Sigmoid colon (tissue), 7 donors: ENCODE data around the gene PEX3. TPM values are rescaled to one million over a fixed set of nuclear protein-coding genes. Genes with fewer than 3 reads are reported as not detected.

Experiments
- DNase-seq: peaks from one replicate; pipeline ENCODE4 v3.0.0-alpha.2; 2019
- H3K27ac ChIP-seq, 4 donors: fragments of 200-600 bp; sonication (generic); one replicate each; pipeline ENCODE4 v1.5.1; 2016 to 2019; ENCODE audit warnings: mild to moderate bottlenecking in 1 of 4
- H3K27me3 ChIP-seq, 3 donors: fragments of 200-600 bp; sonication (generic); one replicate each; pipeline ENCODE4 v1.5.1; 2019; ENCODE audit warnings: mild to moderate bottlenecking in 1 of 3
- H3K36me3 ChIP-seq, 4 donors: fragments of 200-600 bp; sonication (generic); one replicate each; pipeline ENCODE4 v1.5.1; 2016 to 2019
- H3K4me1 ChIP-seq, 4 donors: fragments of 200-600 bp; sonication (generic); one replicate each; pipeline ENCODE4 v1.5.1; 2017 to 2019
- H3K4me3 ChIP-seq, 4 donors: fragments of 200-600 bp; sonication (generic); one replicate each; pipeline ENCODE4 v1.5.1; 2017 to 2019; ENCODE audit warnings: mild to moderate bottlenecking in 2 of 4, moderate library complexity in 1 of 4
- H3K9me3 ChIP-seq, 4 donors: fragments of 200-600 bp in 3 of 4; sonication (generic) in 3 of 4; one replicate each; pipeline versions ENCODE4 v1.5.1 to v1.6.1; 2013 to 2019
- CTCF ChIP-seq, 4 experiments: fragments of 450-650 bp in 3 of 4; fragments of 200-600 bp in 1 of 4; IDR thresholded peaks; one replicate each; pipeline ENCODE4 v1.5.1; 2016 to 2019; ENCODE audit warnings: antibody characterized with exemption in 4 of 4, mild to moderate bottlenecking in 3 of 4, moderate library complexity in 2 of 4
- EP300 ChIP-seq, 4 donors: sonication (generic); formaldehyde crosslinking; IDR thresholded peaks; one replicate each; pipeline ENCODE4 v1.6.1; 2017; ENCODE audit warnings: antibody characterized with exemption in 4 of 4
- POLR2A ChIP-seq, 2 donors: fragments of 450-650 bp; IDR thresholded peaks; one replicate each; pipeline ENCODE4 v1.6.1; 2016; ENCODE audit warnings: antibody characterized with exemption in 2 of 2, mild to moderate bottlenecking in 2 of 2, moderate library complexity in 2 of 2
- POLR2AphosphoS5 ChIP-seq, 4 donors: sonication (generic); formaldehyde crosslinking; IDR thresholded peaks; one replicate each; pipeline ENCODE4 v1.6.1; 2017; ENCODE audit warnings: antibody characterized with exemption in 4 of 4
- WGBS, 2 donors: extraction: QIAGEN DNeasy Blood & Tissue Kit; methylation state at CpG; one replicate each; pipeline ENCODE4 v1.1.7; 2013; 5-methylcytosine and 5-hydroxymethylcytosine counted together
- intact Hi-C: fragments of 100-400 bp; cut with DNase I; formaldehyde crosslinking; loops from one replicate; pipeline ENCODE4 v1.15.1; 2023
- polyA plus RNA-seq, 3 donors: library from polyadenylated mRNA; stranded (reverse); fragments of 200-250 nt; gene quantifications; one replicate each; pipeline ENCODE4 v1.2.3, GENCODE V29; 2013
- total RNA-seq, 4 donors: library from RNA; depleted of rRNA; stranded (reverse); fragments of >200 nt; gene quantifications; one replicate each; pipeline ENCODE4 v1.1.0, GENCODE V29; 2016
- donor health status: healthy with polysubstance abuse.
- donor health status: Bipolar disorder and iron deficiency.
- donor health status: healthy.

PEX3 gene
- total and polyA plus RNA-seq, 7 donors, result 5.1 to 16.1 (median 10.6) TPM

- no peak overlapping the region for H3K27ac ChIP-seq
- H3K9me3 ChIP-seq, result no peaks in the 10 kb centered on the region
- intact Hi-C loops, result no loop called here
- no peaks in the 10 kb centered on the region for H3K36me3 ChIP-seq
- H3K27me3 ChIP-seq, result no peaks in the 10 kb centered on the region
- DNase-seq, result no peak
- no peak for TF ChIP-seq POLR2A (IDR thresholded peaks at IDR 0.05)
- 32 to 76% methylated on average over 5 of the region's 5 CpGs for WGBS, 2 donors
- H3K4me3 ChIP-seq, result no peak overlapping the region
- peaks cover 0 to 15% (median 9%) of the 10 kb centered on the region in 4 donors for H3K4me1 ChIP-seq
Measured at GRCh38 chr6:143535189-143535614, 84.6 kb downstream of the PEX3 start.

GRCh38 chr6:143536461-143536865 lies 85.9 kb downstream of the PEX3 start:
- H3K9me3 ChIP-seq, result no peaks in the 10 kb centered on the region
- peak overlapping the region; percentile 50 to 69 (median 64) for H3K27ac ChIP-seq
- H3K36me3 ChIP-seq, result no peaks in the 10 kb centered on the region
- TF ChIP-seq POLR2AphosphoS5 (IDR thresholded peaks at IDR 0.05), result no peak
- no peak for TF ChIP-seq EP300 (IDR thresholded peaks at IDR 0.05)
- TF ChIP-seq POLR2A (IDR thresholded peaks at IDR 0.05), result no peak
- no peak for TF ChIP-seq CTCF (IDR thresholded peaks at IDR 0.05)
- peak overlapping the region; percentile 33 to 64 (median 59) for H3K4me3 ChIP-seq
- DNase-seq, result no peak
- 1 to 2% methylated on average over 27 of the region's 27 CpGs for WGBS, 2 donors
- intact Hi-C loops, result no loop called here
- no peaks in the 10 kb centered on the region for H3K27me3 ChIP-seq
- H3K4me1 ChIP-seq, result peaks cover 0 to 15% (median 9%) of the 10 kb centered on the region in 4 donors

GRCh38 chr6:143536866-143537691 lies 86.5 kb downstream of the PEX3 start:
- DNase-seq, result peak; percentile 79
- peak overlapping the region; percentile 37 to 64 (median 59) for H3K4me3 ChIP-seq
- no peaks in the 10 kb centered on the region for H3K9me3 ChIP-seq
- H3K4me1 ChIP-seq, result peaks cover 0 to 15% (median 9%) of the 10 kb centered on the region in 4 donors
- TF ChIP-seq POLR2AphosphoS5 (IDR thresholded peaks at IDR 0.05), result no peak
- TF ChIP-seq CTCF (IDR thresholded peaks at IDR 0.05), result peak in 1 of 4 experiments; percentile 29
- no peak for TF ChIP-seq POLR2A (IDR thresholded peaks at IDR 0.05)
- TF ChIP-seq EP300 (IDR thresholded peaks at IDR 0.05), result no peak
- intact Hi-C loops, result no loop called here
- H3K27ac ChIP-seq, result peak overlapping the region; percentile 50 to 69 (median 64)
- H3K36me3 ChIP-seq, result no peaks in the 10 kb centered on the region
- H3K27me3 ChIP-seq, result no peaks in the 10 kb centered on the region
- WGBS, 2 donors, result 0 to 1% methylated on average over 103 of the region's 103 CpGs

- Histone ChIP-seq H3K9me3 (no peaks in the 10 kb centered on the region), H3K27me3 (no peaks in the 10 kb centered on the region), H3K36me3 (no peaks in the 10 kb centered on the region), H3K4me3 (no peak overlapping the region), H3K4me1 (peaks cover 0 to 15% (median 9%) of the 10 kb centered on the region in 4 donors), H3K27ac (no peak overlapping the region)
- intact Hi-C loops, result no loop called here
- DNase-seq, result no peak
- TF ChIP-seq POLR2A (IDR thresholded peaks at IDR 0.05) (no peak), POLR2AphosphoS5 (IDR thresholded peaks at IDR 0.05) (no peak), CTCF (IDR thresholded peaks at IDR 0.05) (no peak), EP300 (IDR thresholded peaks at IDR 0.05) (no peak)
- 85 to 94% methylated on average over 7 of the region's 7 CpGs for WGBS, 2 donors
Measured at GRCh38 chr6:143538374-143538773, 87.8 kb downstream of the PEX3 start.

GRCh38 chr6:143539106-143539505 lies 88.5 kb downstream of the PEX3 start:
- intact Hi-C loops, result no loop called here
- Histone ChIP-seq H3K36me3 (no peaks in the 10 kb centered on the region), H3K4me3 (no peak overlapping the region), H3K27ac (no peak overlapping the region), H3K4me1 (peaks cover 0 to 15% (median 9%) of the 10 kb centered on the region in 4 donors), H3K27me3 (no peaks in the 10 kb centered on the region), H3K9me3 (no peaks in the 10 kb centered on the region)
- 82 to 92% methylated on average over 4 of the region's 4 CpGs for WGBS, 2 donors
- DNase-seq, result no peak
- TF ChIP-seq POLR2AphosphoS5 (IDR thresholded peaks at IDR 0.05) (no peak), CTCF (IDR thresholded peaks at IDR 0.05) (no peak), EP300 (IDR thresholded peaks at IDR 0.05) (no peak), POLR2A (IDR thresholded peaks at IDR 0.05) (no peak)
